GM12801 (cell line): ENCODE results near the gene CCNJ.

ENCODE experiments used
- CTCF ChIP-seq: IDR thresholded peaks from one replicate; pipeline ENCODE4 v1.5.1; 2011; ENCODE audit warnings: control low read depth; ENCODE audit not compliant: insufficient read length; ENCODE audit errors: extremely low read depth

CCNJ gene

GRCh38 chr10:96046546-96046945, 3.2 kb downstream of the CCNJ start:
- TF ChIP-seq CTCF: no peak

- TF ChIP-seq CTCF: no peak
Measured at GRCh38 chr10:96047004-96047649, 3.7 kb downstream of the CCNJ start.

GRCh38 chr10:96049340-96049739, 6.0 kb downstream of the CCNJ start:
- no peak for TF ChIP-seq CTCF

- no peak for TF ChIP-seq CTCF
Measured at GRCh38 chr10:96053985-96054384, 10.6 kb downstream of the CCNJ start.

GRCh38 chr10:96056787-96057186, 13.4 kb downstream of the CCNJ start:
- TF ChIP-seq CTCF: no peak

GRCh38 chr10:96061232-96061631, 17.8 kb downstream of the CCNJ start:
- TF ChIP-seq CTCF: no peak

GRCh38 chr10:96072674-96073073, 29.3 kb downstream of the CCNJ start:
- TF ChIP-seq CTCF: no peak
